Gastrocnemius medialis (tissue), 4 donors: ENCODE results near the gene PTPRT. TPM values are rescaled to one million over a fixed set of nuclear protein-coding genes. Genes with fewer than 3 reads are reported as not detected.

Source experiments
- ATAC-seq, 2 donors: fragments of 150-250 bp; one replicate each; pipeline ENCODE4 v1.9.1; 2016
- DNase-seq, 2 donors: peaks; one replicate each; pipeline ENCODE4 v3.0.0-alpha.2; 2019
- H3K27ac ChIP-seq, 4 donors: fragments of 200-600 bp; sonication (generic); 1 replicate in 1 of 4; 2 replicates in 3 of 4; pipeline ENCODE4 v1.5.1; 2016 to 2018; ENCODE audit warnings: mild to moderate bottlenecking in 2 of 4, moderate library complexity in 1 of 4
- H3K27me3 ChIP-seq, 3 donors: fragments of 200-600 bp; sonication (generic) in 2 of 3; 1 replicate in 1 of 3; 2 replicates in 2 of 3; pipeline versions ENCODE4 v1.5.1 to v1.6.0; 2016 to 2019; ENCODE audit warnings: mild to moderate bottlenecking in 1 of 3, moderate library complexity in 1 of 3
- H3K36me3 ChIP-seq, 2 donors: fragments of 200-600 bp; sonication (generic) in 1 of 2; one replicate each; pipeline ENCODE4 v1.5.1; 2017 to 2018
- H3K4me1 ChIP-seq, 2 donors: fragments of 200-600 bp; sonication (generic) in 1 of 2; one replicate each; pipeline ENCODE4 v1.5.1; 2016 to 2017; ENCODE audit warnings: mild to moderate bottlenecking in 2 of 2
- H3K4me3 ChIP-seq, 4 donors: fragments of 200-600 bp; sonication (generic) in 3 of 4; 1 replicate in 1 of 4; 2 replicates in 3 of 4; pipeline ENCODE4 v1.5.1; 2016 to 2019; ENCODE audit warnings: mild to moderate bottlenecking in 2 of 4
- H3K9me3 ChIP-seq, 3 donors: fragments of 200-600 bp; sonication (generic) in 2 of 3; 1 replicate in 1 of 3; 2 replicates in 2 of 3; pipeline ENCODE4 v1.5.1; 2016 to 2019
- CTCF ChIP-seq, 5 experiments: fragments of 450-650 bp in 3 of 5; fragments of 200-600 bp in 2 of 5; sonication (generic) in 2 of 5; IDR thresholded peaks in 4 of 5; conservative IDR thresholded peaks in 1 of 5; 1 replicate in 4 of 5; 2 replicates in 1 of 5; pipeline ENCODE4 v1.5.1; 2016 to 2019; ENCODE audit warnings: antibody characterized with exemption in 5 of 5, mild to moderate bottlenecking in 3 of 5, moderate library complexity in 3 of 5
- POLR2A ChIP-seq, 2 donors: fragments of 450-650 bp; IDR thresholded peaks; one replicate each; pipeline ENCODE4 v1.6.1; 2017; ENCODE audit warnings: antibody characterized with exemption in 2 of 2, mild to moderate bottlenecking in 2 of 2, moderate library complexity in 2 of 2
- in situ Hi-C, 4 donors: fragments of 200-750 bp; cut with MboI; loops; one replicate each; pipeline versions ENCODE4 v1.15.0 to v1.8.0; 2017; ENCODE audit warnings: low sequenced_read_pairs in 4 of 4
- intact Hi-C: fragments of 100-400 bp; cut with DNase I; formaldehyde crosslinking; loops from one replicate; pipeline ENCODE4 v1.15.1; 2023; ENCODE audit warnings: low total_unique reads
- total RNA-seq, 4 donors: library from RNA; depleted of rRNA; stranded (reverse); fragments of >200 nt; gene quantifications; one replicate each; pipeline versions ENCODE4 v1.1.0 to v1.2.3, GENCODE V29; 2016

PTPRT gene
- total RNA-seq, 4 donors from 2014 or later, result not detected

- Histone ChIP-seq H3K4me1 (no peaks in the 10 kb centered on the region), H3K4me3 (no peak overlapping the region), H3K27me3 (no peaks in the 10 kb centered on the region), H3K9me3 (no peaks in the 10 kb centered on the region), H3K36me3 (no peaks in the 10 kb centered on the region), H3K27ac (no peak overlapping the region)
- in situ Hi-C loops (no loop called here), intact Hi-C loops (no loop called here)
- ATAC-seq (no peak), DNase-seq (no peak)
- TF ChIP-seq CTCF (IDR thresholded peaks at IDR 0.05 in 4 of 5, conservative IDR thresholded peaks at IDR 0.05 in 1 of 5) (no peak), POLR2A (IDR thresholded peaks at IDR 0.05) (no peak)
Observed at GRCh38 chr20:42846784-42847490, 342.8 kb downstream of the PTPRT start.

- ATAC-seq (no peak), DNase-seq (no peak)
- H3K4me1 ChIP-seq, result no peaks in the 10 kb centered on the region
- no peaks in the 10 kb centered on the region for H3K36me3 ChIP-seq
- H3K27ac ChIP-seq, result no peak overlapping the region
- intact Hi-C loops, result no loop called here
- no peak overlapping the region for H3K4me3 ChIP-seq
- in situ Hi-C loops, result no loop called here
- no peak for TF ChIP-seq POLR2A (IDR thresholded peaks at IDR 0.05)
- TF ChIP-seq CTCF (IDR thresholded peaks at IDR 0.05 in 4 of 5, conservative IDR thresholded peaks at IDR 0.05 in 1 of 5), result no peak
- no peaks in the 10 kb centered on the region for H3K9me3 ChIP-seq
- H3K27me3 ChIP-seq, result no peaks in the 10 kb centered on the region
Observed at GRCh38 chr20:42844751-42845150, 345.0 kb downstream of the PTPRT start.

GRCh38 chr20:42837456-42837855, 352.2 kb downstream of the PTPRT start:
- H3K36me3 ChIP-seq, result no peaks in the 10 kb centered on the region
- no peaks in the 10 kb centered on the region for H3K9me3 ChIP-seq
- no peak overlapping the region for H3K27ac ChIP-seq
- ATAC-seq, result no peak
- H3K4me1 ChIP-seq, result no peaks in the 10 kb centered on the region
- in situ Hi-C loops, result no loop called here
- intact Hi-C loops, result no loop called here
- TF ChIP-seq POLR2A (IDR thresholded peaks at IDR 0.05) (no peak), CTCF (IDR thresholded peaks at IDR 0.05 in 4 of 5, conservative IDR thresholded peaks at IDR 0.05 in 1 of 5) (no peak)
- DNase-seq, result no peak
- no peaks in the 10 kb centered on the region for H3K27me3 ChIP-seq
- no peak overlapping the region for H3K4me3 ChIP-seq

GRCh38 chr20:42836339-42836738, 353.4 kb downstream of the PTPRT start:
- Histone ChIP-seq H3K36me3 (no peaks in the 10 kb centered on the region), H3K9me3 (no peaks in the 10 kb centered on the region), H3K4me3 (no peak overlapping the region), H3K27me3 (no peaks in the 10 kb centered on the region), H3K4me1 (no peaks in the 10 kb centered on the region), H3K27ac (no peak overlapping the region)
- intact Hi-C loops, result no loop called here
- DNase-seq (no peak), ATAC-seq (no peak)
- TF ChIP-seq CTCF (IDR thresholded peaks at IDR 0.05 in 4 of 5, conservative IDR thresholded peaks at IDR 0.05 in 1 of 5) (no peak), POLR2A (IDR thresholded peaks at IDR 0.05) (no peak)
- in situ Hi-C loops, result no loop called here

- DNase-seq (no peak), ATAC-seq (no peak)
- H3K27ac ChIP-seq, result no peak overlapping the region
- H3K9me3 ChIP-seq, result no peaks in the 10 kb centered on the region
- no peaks in the 10 kb centered on the region for H3K4me1 ChIP-seq
- TF ChIP-seq POLR2A (IDR thresholded peaks at IDR 0.05) (no peak), CTCF (IDR thresholded peaks at IDR 0.05 in 4 of 5, conservative IDR thresholded peaks at IDR 0.05 in 1 of 5) (no peak)
- in situ Hi-C loops (no loop called here), intact Hi-C loops (no loop called here)
- H3K27me3 ChIP-seq, result no peaks in the 10 kb centered on the region
- no peak overlapping the region for H3K4me3 ChIP-seq
- H3K36me3 ChIP-seq, result no peaks in the 10 kb centered on the region
Observed at GRCh38 chr20:42807876-42808275, 381.8 kb downstream of the PTPRT start.
